GM12878 (cell line): ENCODE measurements around the gene THOC5.

Experiments
- CBFB ChIP-seq: IDR thresholded peaks from 2 replicates; pipeline ENCODE4 v1.6.1; 2016; ENCODE audit warnings: antibody characterized with exemption, low read depth
- CHD1 ChIP-seq: IDR thresholded peaks from 2 replicates; pipeline ENCODE4 v1.6.1; 2012; ENCODE audit warnings: low read depth, low read length, improper control_type of control experiment
- CHD2 ChIP-seq: IDR thresholded peaks from 2 replicates; pipeline ENCODE4 v1.6.1; 2011; ENCODE audit warnings: low read depth, low read length, improper control_type of control experiment, borderline replicate concordance
- HDAC6 ChIP-seq: fragments of 200-600 bp; sonication (generic); IDR thresholded peaks from one replicate; pipeline ENCODE4 v1.8.0; 2017; ENCODE audit warnings: antibody characterized with exemption; ENCODE audit not compliant: unreplicated experiment
- KDM1A ChIP-seq: fragments of 200-600 bp; sonication (generic); IDR thresholded peaks from 2 replicates; pipeline ENCODE4 v1.6.1; 2016; ENCODE audit warnings: borderline replicate concordance
- MXI1 ChIP-seq: fragments of 150-350 bp; IDR thresholded peaks from 2 replicates; pipeline ENCODE4 v1.6.1; 2011; ENCODE audit warnings: low read depth, mild to moderate bottlenecking, inconsistent platforms, low read length, improper control_type of control experiment
- POLR2A ChIP-seq: IDR thresholded peaks from 2 replicates; pipeline ENCODE4 v1.6.1; 2011; ENCODE audit warnings: low read depth, mild to moderate bottlenecking, low read length
- RCOR1 ChIP-seq: conservative IDR thresholded peaks from 2 replicates; pipeline ENCODE4 v1.6.1; 2012; ENCODE audit warnings: low read depth, low read length, improper control_type of control experiment
- RELA ChIP-seq: fragments of 450-650 bp; IDR thresholded peaks from 2 replicates; pipeline ENCODE4 v1.8.0; 2014; ENCODE audit warnings: borderline replicate concordance; ENCODE audit not compliant: partially characterized antibody
- SP1 ChIP-seq: IDR thresholded peaks from one replicate; pipeline ENCODE4 v1.6.1; 2011; ENCODE audit warnings: low read depth, low read length
- ZSCAN29 ChIP-seq: fragments of 450-650 bp; IDR thresholded peaks from 2 replicates; pipeline ENCODE4 v1.6.1; 2017; ENCODE audit warnings: mild to moderate bottlenecking, moderate library complexity
- TF ChIP-seq, protein P1 (sequence below), 3 experiments: IDR thresholded peaks in 2 of 3; conservative IDR thresholded peaks in 1 of 3; 2 replicates each; pipeline ENCODE4 v1.5.1; 2011; ENCODE audit warnings: low read depth in 3 of 3, low read length in 3 of 3, mild to moderate bottlenecking in 3 of 3, control low read depth in 2 of 3, moderate library complexity in 2 of 3, inconsistent platforms in 1 of 3, mixed read lengths in 1 of 3; ENCODE audit not compliant: control insufficient read depth in 2 of 3, insufficient read depth in 1 of 3; ENCODE audit errors: extremely low read depth in 1 of 3
- TF ChIP-seq, protein P2 (sequence below): fragments of 150-350 bp; IDR thresholded peaks from 2 replicates; pipeline ENCODE4 v1.6.1; 2016; ENCODE audit warnings: low read depth, low read length

DNA sequence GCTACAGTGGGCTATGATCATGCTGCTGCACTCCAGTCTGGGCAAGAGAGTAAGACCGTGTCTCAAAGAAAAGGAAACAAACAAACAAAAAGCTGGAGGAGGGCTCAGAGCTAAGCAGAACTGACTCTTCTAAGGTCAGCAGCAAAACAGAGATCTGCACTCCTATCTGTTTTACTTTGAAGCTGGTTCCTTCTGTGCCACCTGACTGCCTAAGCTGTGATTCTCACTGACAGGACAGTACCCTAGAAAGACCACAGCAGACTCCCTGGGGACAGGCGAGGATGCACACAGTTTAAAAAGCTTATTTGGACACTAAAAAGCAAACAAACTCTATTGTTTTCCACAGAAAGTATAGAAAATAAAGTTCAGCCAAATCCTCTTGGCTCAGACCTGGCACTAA lies 43.0 kb downstream of the THOC5 start:
- TF ChIP-seq CHD1 (no peak), MXI1 (no peak), CBFB (no peak), POLR2A (no peak), ZSCAN29 (no peak), KDM1A (no peak), HDAC6 (no peak), RELA (no peak), SP1 (no peak), RCOR1 (no peak), CHD2 (no peak)
- TF ChIP-seq, protein P1, sequence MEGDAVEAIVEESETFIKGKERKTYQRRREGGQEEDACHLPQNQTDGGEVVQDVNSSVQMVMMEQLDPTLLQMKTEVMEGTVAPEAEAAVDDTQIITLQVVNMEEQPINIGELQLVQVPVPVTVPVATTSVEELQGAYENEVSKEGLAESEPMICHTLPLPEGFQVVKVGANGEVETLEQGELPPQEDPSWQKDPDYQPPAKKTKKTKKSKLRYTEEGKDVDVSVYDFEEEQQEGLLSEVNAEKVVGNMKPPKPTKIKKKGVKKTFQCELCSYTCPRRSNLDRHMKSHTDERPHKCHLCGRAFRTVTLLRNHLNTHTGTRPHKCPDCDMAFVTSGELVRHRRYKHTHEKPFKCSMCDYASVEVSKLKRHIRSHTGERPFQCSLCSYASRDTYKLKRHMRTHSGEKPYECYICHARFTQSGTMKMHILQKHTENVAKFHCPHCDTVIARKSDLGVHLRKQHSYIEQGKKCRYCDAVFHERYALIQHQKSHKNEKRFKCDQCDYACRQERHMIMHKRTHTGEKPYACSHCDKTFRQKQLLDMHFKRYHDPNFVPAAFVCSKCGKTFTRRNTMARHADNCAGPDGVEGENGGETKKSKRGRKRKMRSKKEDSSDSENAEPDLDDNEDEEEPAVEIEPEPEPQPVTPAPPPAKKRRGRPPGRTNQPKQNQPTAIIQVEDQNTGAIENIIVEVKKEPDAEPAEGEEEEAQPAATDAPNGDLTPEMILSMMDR (IDR thresholded peaks at IDR 0.05 in 2 of 3, conservative IDR thresholded peaks at IDR 0.05 in 1 of 3; ENCODE audit: control insufficient read depth in 2 of 3, extremely low read depth in 1 of 3, insufficient read depth in 1 of 3, low read depth in 3 of 3, low read length in 3 of 3) = no peak
- TF ChIP-seq, protein P2, sequence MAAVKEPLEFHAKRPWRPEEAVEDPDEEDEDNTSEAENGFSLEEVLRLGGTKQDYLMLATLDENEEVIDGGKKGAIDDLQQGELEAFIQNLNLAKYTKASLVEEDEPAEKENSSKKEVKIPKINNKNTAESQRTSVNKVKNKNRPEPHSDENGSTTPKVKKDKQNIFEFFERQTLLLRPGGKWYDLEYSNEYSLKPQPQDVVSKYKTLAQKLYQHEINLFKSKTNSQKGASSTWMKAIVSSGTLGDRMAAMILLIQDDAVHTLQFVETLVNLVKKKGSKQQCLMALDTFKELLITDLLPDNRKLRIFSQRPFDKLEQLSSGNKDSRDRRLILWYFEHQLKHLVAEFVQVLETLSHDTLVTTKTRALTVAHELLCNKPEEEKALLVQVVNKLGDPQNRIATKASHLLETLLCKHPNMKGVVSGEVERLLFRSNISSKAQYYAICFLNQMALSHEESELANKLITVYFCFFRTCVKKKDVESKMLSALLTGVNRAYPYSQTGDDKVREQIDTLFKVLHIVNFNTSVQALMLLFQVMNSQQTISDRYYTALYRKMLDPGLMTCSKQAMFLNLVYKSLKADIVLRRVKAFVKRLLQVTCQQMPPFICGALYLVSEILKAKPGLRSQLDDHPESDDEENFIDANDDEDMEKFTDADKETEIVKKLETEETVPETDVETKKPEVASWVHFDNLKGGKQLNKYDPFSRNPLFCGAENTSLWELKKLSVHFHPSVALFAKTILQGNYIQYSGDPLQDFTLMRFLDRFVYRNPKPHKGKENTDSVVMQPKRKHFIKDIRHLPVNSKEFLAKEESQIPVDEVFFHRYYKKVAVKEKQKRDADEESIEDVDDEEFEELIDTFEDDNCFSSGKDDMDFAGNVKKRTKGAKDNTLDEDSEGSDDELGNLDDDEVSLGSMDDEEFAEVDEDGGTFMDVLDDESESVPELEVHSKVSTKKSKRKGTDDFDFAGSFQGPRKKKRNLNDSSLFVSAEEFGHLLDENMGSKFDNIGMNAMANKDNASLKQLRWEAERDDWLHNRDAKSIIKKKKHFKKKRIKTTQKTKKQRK = no peak
